Stimulated activated CD4-positive, alpha-beta T cell treated with anti-CD3 and anti-CD28 coated beads, Interleukin-4, amount 100 ng/mL, for 1 hour (primary cell): ENCODE measurements around the gene GRM1.

ENCODE experiments used
- DNase-seq: peaks from one replicate; pipeline ENCODE4 v3.0.0-alpha.2; 2020

GRM1 gene

GRCh38 chr6:146402476-146402875, 373.6 kb downstream of the GRM1 start:
- no peak for DNase-seq

GRCh38 chr6:146408583-146408982, 379.7 kb downstream of the GRM1 start:
- no peak for DNase-seq

- DNase-seq: no peak
These were observed 382.2 kb downstream of the GRM1 start for GRCh38 chr6:146410851-146411595.

- DNase-seq: no peak
These were observed 390.7 kb downstream of the GRM1 start for GRCh38 chr6:146419576-146419975.

- no peak for DNase-seq
These were observed 391.4 kb downstream of the GRM1 start for GRCh38 chr6:146420255-146420654.

- no peak for DNase-seq
These were observed 394.0 kb downstream of the GRM1 start for GRCh38 chr6:146422789-146423375.

GRCh38 chr6:146423452-146423851, 394.6 kb downstream of the GRM1 start:
- DNase-seq: no peak

- no peak for DNase-seq
These were observed 397.7 kb downstream of the GRM1 start for GRCh38 chr6:146426516-146426915.

- DNase-seq: no peak
These were observed 401.0 kb downstream of the GRM1 start for GRCh38 chr6:146429831-146430230.

- DNase-seq: no peak
These were observed 405.2 kb downstream of the GRM1 start for GRCh38 chr6:146433881-146434731.

GRCh38 chr6:146434732-146435390, 406.0 kb downstream of the GRM1 start:
- no peak for DNase-seq

GRCh38 chr6:146441907-146442306, 413.0 kb downstream of the GRM1 start:
- DNase-seq: no peak

- no peak for DNase-seq
These were observed 415.3 kb downstream of the GRM1 start for GRCh38 chr6:146444189-146444588.

- DNase-seq: no peak
These were observed 416.4 kb downstream of the GRM1 start for GRCh38 chr6:146445233-146445632.

- no peak for DNase-seq
These were observed 428.0 kb downstream of the GRM1 start for GRCh38 chr6:146456886-146457285.

GRCh38 chr6:146460941-146461340, 432.1 kb downstream of the GRM1 start:
- DNase-seq: no peak

GRCh38 chr6:146470091-146470770, 441.4 kb downstream of the GRM1 start:
- DNase-seq: no peak

- no peak for DNase-seq
These were observed 444.1 kb downstream of the GRM1 start for GRCh38 chr6:146472918-146473317.

- DNase-seq: no peak
These were observed 452.7 kb downstream of the GRM1 start for GRCh38 chr6:146481527-146481926.

GRCh38 chr6:146484411-146484810, 455.5 kb downstream of the GRM1 start:
- DNase-seq: no peak
